Measurements from ENCODE around the gene SLC7A6OS. TPM values are rescaled to one million over a fixed set of nuclear protein-coding genes. Genes with fewer than 3 reads are reported as not detected.
A peak's percentile ranks its signal among the peaks of the same experiment; 100 is the strongest.

SLC7A6OS gene
- polyA plus RNA-seq (2013, experiment 1 of 2), result 9.4 TPM
- 8.9 TPM for polyA plus RNA-seq (2013, experiment 2 of 2)

DNA sequence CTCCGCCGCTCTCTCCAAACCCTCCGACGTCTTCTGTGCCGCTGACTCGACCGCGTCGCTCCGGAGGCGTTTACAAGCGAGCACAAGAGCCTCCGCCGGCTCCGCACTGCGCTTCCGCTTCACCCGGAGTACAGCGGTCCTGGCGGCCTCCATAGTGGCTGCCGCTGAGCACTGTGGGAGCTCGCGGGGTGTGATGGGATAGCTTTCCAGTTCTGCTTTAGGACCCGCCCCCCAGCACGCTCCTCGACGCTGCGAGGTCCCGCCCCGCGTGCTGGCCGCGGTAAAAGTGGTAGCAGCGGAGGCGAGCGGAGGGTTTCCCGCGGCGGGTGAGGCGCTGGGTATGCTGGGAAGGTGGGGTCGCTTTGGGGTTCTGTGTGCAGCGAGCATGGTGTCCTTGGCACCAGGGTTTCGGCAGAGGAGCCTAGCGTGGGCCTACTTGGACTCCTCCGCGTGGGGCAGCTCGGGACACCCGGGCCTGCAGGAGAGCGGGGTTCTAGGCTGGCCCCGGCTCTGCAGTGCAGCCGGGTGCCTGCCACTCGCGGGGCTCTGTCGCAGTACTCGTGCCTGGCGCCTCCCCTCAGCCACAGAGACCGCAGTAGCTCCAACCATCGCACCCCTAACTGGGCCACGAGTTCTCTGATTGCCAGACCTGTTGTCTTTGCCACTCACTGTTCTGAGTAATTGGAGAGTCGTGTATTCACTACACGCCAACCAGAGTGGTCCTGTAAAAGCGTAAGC lies at the start of gene SLC7A6OS, which contains the start of gene PRMT7:
SLC7A6OS (minus strand) TSS at position 173 of the 738 bp plus-strand sequence; CDS start at position 153, 20 bp downstream.
PRMT7 (plus strand) TSS at position 246 of the 738 bp plus-strand sequence. CDS start 4,961 bp downstream, outside the sequence.
- H3K4me1 ChIP-seq (ENCODE audit: control insufficient read depth, low read depth, low read length), result no peaks in the 10 kb centered on the region
- WGBS (ENCODE audit: extremely low coverage, insufficient coverage, low lambda C conversion rate), result no CpG with 5 or more reads among the region's 62 CpGs
- peak within 1 kb of the TSS; percentile 10 for H3K18ac ChIP-seq (ENCODE audit: low read length)
- no peak within 1 kb of the TSS for H2BK5ac ChIP-seq (ENCODE audit: low read length)
- H3K56ac ChIP-seq (ENCODE audit: low read length), result peak within 1 kb of the TSS; percentile 97
- H2AK5ac ChIP-seq (ENCODE audit: low read length), result no peak within 1 kb of the TSS
- peaks cover 16% of the 10 kb centered on the region for H3K79me2 ChIP-seq (ENCODE audit: control insufficient read depth, insufficient read depth, low read length)
- H3K9ac ChIP-seq (ENCODE audit: low read length), result peak within 1 kb of the TSS; percentile 96
- H3K36me3 ChIP-seq (ENCODE audit: control insufficient read depth, insufficient read depth, low read length), result no peaks in the 10 kb centered on the region
- no peak within 1 kb of the TSS for H3K4ac ChIP-seq (ENCODE audit: low read depth, low read length)
- no peaks in the 10 kb centered on the region for H3K27me3 ChIP-seq (ENCODE audit: insufficient read depth, low read length, poor library complexity)
- peak within 1 kb of the TSS; percentile 68 for H3K27ac ChIP-seq (ENCODE audit: low read depth, low read length)
- H4K8ac ChIP-seq (ENCODE audit: low read depth, low read length), result peak within 1 kb of the TSS; percentile 1
- H2BK120ac ChIP-seq (ENCODE audit: low read depth, low read length), result no peak within 1 kb of the TSS
- peak within 1 kb of the TSS; percentile 70 for H3K23ac ChIP-seq (ENCODE audit: low read length)
- peak within 1 kb of the TSS; percentile 97 for H3K4me3 ChIP-seq (ENCODE audit: low read length)
- peaks cover 6% of the 10 kb centered on the region for H3K79me1 ChIP-seq (ENCODE audit: low read length)
- no peak within 1 kb of the TSS for H2BK15ac ChIP-seq (replicated peaks; ENCODE audit: low read depth)
- H3K4me2 ChIP-seq (ENCODE audit: low read length), result peak within 1 kb of the TSS; percentile 74
- peak; percentile 96 for DNase-seq
- no peak within 1 kb of the TSS for H4K5ac ChIP-seq (ENCODE audit: low read length)

DNA sequence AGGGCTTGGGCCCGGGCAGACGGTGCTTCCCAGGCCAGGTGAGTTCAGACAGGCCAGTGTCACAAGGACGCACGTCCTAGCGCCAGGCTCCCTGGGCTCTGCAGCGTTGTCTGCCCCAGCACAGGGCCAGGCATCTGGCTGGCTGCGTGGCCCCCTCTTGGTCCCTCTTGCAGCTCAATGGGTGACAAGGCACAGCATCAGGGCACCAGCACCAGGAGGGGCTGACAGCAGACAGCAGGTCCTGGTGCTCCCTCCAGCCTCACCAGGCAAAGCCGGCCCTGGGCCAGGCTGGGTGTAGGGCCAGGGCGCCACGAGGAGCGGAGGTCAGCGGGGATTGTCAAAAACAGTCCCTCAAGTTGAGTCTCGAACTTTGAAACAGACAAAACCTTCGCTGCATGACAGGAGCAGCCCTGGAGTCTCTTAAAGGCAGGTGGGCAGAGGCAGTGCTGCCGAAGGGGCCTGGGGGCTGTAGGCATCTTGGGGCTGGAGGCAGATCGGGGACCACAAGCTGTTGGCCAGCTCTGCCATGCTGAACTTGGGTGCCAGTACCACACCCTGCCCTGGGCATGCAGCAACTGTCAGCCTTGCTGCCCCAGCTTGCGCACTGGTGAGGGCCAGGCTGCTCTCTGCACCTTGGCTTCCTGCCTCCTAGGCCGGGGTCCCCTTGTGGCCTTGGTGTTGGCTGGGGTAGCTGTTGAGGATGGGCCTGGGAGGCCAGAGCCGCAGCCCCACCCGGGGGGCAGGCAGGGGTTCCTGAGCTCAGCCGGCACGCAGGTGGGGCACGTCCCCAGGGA lies 48.8 kb upstream of the SLC7A6OS start:
- Histone ChIP-seq H2AK5ac (ENCODE audit: low read length) (no peak overlapping the region), H3K4me3 (ENCODE audit: low read length) (no peak overlapping the region), H3K4ac (ENCODE audit: low read depth, low read length) (no peak overlapping the region), H4K8ac (ENCODE audit: low read depth, low read length) (no peak overlapping the region), H3K36me3 (ENCODE audit: control insufficient read depth, insufficient read depth, low read length) (peaks cover 2% of the 10 kb centered on the region), H2BK120ac (ENCODE audit: low read depth, low read length) (no peak overlapping the region), H3K27ac (ENCODE audit: low read depth, low read length) (no peak overlapping the region), H3K4me2 (ENCODE audit: low read length) (no peak overlapping the region), H2BK15ac (replicated peaks; ENCODE audit: low read depth) (no peak overlapping the region), H3K56ac (ENCODE audit: low read length) (no peak overlapping the region), H4K5ac (ENCODE audit: low read length) (no peak overlapping the region), H3K79me2 (ENCODE audit: control insufficient read depth, insufficient read depth, low read length) (no peaks in the 10 kb centered on the region), H3K27me3 (ENCODE audit: insufficient read depth, low read length, poor library complexity) (no peaks in the 10 kb centered on the region), H3K18ac (ENCODE audit: low read length) (no peak overlapping the region), H3K23ac (ENCODE audit: low read length) (no peak overlapping the region), H3K79me1 (ENCODE audit: low read length) (no peaks in the 10 kb centered on the region), H3K4me1 (ENCODE audit: control insufficient read depth, low read depth, low read length) (no peaks in the 10 kb centered on the region), H3K9ac (ENCODE audit: low read length) (no peak overlapping the region), H2BK5ac (ENCODE audit: low read length) (no peak overlapping the region)
- no CpG with 5 or more reads among the region's 23 CpGs for WGBS (ENCODE audit: extremely low coverage, insufficient coverage, low lambda C conversion rate)
- DNase-seq, result no peak

DNA sequence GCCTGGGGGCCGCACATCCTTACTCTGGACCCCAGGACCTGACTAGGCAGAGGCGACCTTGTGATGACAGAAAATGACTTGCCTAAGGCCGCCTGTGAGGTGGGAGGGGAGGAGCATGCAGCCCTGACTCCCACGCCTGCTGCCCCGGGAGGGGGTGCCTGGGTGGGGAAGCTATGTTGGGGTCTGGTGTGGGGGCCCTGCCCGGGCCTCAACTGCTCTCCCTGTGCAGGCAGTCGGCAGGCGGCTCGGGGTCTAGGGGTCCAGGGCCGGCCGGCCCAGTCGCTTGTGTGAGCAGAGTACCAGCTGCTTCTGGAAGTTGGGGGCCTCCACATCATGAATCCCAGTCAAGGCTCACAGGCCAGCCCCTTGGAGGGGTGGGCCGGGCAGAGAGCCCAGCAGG lies 48.2 kb upstream of the SLC7A6OS start:
- no peak overlapping the region for H3K4me3 ChIP-seq (ENCODE audit: low read length)
- no peak overlapping the region for H2BK5ac ChIP-seq (ENCODE audit: low read length)
- H3K36me3 ChIP-seq (ENCODE audit: control insufficient read depth, insufficient read depth, low read length), result peaks cover 2% of the 10 kb centered on the region
- H3K27ac ChIP-seq (ENCODE audit: low read depth, low read length), result no peak overlapping the region
- H4K8ac ChIP-seq (ENCODE audit: low read depth, low read length), result no peak overlapping the region
- H3K9ac ChIP-seq (ENCODE audit: low read length), result no peak overlapping the region
- no peak overlapping the region for H4K5ac ChIP-seq (ENCODE audit: low read length)
- no peak overlapping the region for H3K4ac ChIP-seq (ENCODE audit: low read depth, low read length)
- no peaks in the 10 kb centered on the region for H3K79me2 ChIP-seq (ENCODE audit: control insufficient read depth, insufficient read depth, low read length)
- H3K4me1 ChIP-seq (ENCODE audit: control insufficient read depth, low read depth, low read length), result no peaks in the 10 kb centered on the region
- no peak overlapping the region for H3K18ac ChIP-seq (ENCODE audit: low read length)
- no peak overlapping the region for H2AK5ac ChIP-seq (ENCODE audit: low read length)
- no CpG with 5 or more reads among the region's 13 CpGs for WGBS (ENCODE audit: extremely low coverage, insufficient coverage, low lambda C conversion rate)
- no peak for DNase-seq
- no peaks in the 10 kb centered on the region for H3K79me1 ChIP-seq (ENCODE audit: low read length)
- H2BK120ac ChIP-seq (ENCODE audit: low read depth, low read length), result no peak overlapping the region
- H3K27me3 ChIP-seq (ENCODE audit: insufficient read depth, low read length, poor library complexity), result no peaks in the 10 kb centered on the region
- no peak overlapping the region for H3K4me2 ChIP-seq (ENCODE audit: low read length)
- H3K23ac ChIP-seq (ENCODE audit: low read length), result no peak overlapping the region
- H3K56ac ChIP-seq (ENCODE audit: low read length), result no peak overlapping the region
- H2BK15ac ChIP-seq (replicated peaks; ENCODE audit: low read depth), result no peak overlapping the region

DNA sequence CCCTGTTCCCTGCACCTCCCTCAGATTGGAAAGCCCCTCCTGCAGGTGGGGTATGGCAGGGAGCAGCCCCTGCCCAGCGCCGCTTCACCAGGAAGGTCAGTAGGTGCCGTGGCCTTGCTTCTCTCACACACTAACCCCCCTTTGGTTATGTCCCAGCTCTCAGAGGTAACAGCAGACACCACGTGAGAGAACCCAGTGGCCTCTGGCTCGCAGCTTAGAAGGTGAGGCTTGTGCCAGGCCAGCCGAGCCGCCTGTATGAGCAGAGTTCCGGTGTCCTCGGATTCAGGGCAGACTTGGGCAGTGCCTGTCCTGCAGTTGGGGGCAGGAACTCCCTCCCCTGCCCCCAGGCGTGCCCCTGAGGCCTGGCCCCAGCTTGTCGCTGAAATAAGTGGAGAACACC lies 47.2 kb upstream of the SLC7A6OS start:
- no peak overlapping the region for H3K4me3 ChIP-seq (ENCODE audit: low read length)
- H3K56ac ChIP-seq (ENCODE audit: low read length), result no peak overlapping the region
- H2BK120ac ChIP-seq (ENCODE audit: low read depth, low read length), result no peak overlapping the region
- no peak overlapping the region for H2BK15ac ChIP-seq (replicated peaks; ENCODE audit: low read depth)
- H3K79me2 ChIP-seq (ENCODE audit: control insufficient read depth, insufficient read depth, low read length), result no peaks in the 10 kb centered on the region
- no peak overlapping the region for H2BK5ac ChIP-seq (ENCODE audit: low read length)
- H3K23ac ChIP-seq (ENCODE audit: low read length), result no peak overlapping the region
- no peaks in the 10 kb centered on the region for H3K4me1 ChIP-seq (ENCODE audit: control insufficient read depth, low read depth, low read length)
- H3K79me1 ChIP-seq (ENCODE audit: low read length), result no peaks in the 10 kb centered on the region
- H3K27me3 ChIP-seq (ENCODE audit: insufficient read depth, low read length, poor library complexity), result no peaks in the 10 kb centered on the region
- no peak overlapping the region for H3K9ac ChIP-seq (ENCODE audit: low read length)
- H3K4ac ChIP-seq (ENCODE audit: low read depth, low read length), result no peak overlapping the region
- WGBS (ENCODE audit: extremely low coverage, insufficient coverage, low lambda C conversion rate), result no CpG with 5 or more reads among the region's 11 CpGs
- no peak overlapping the region for H3K4me2 ChIP-seq (ENCODE audit: low read length)
- peaks cover 2% of the 10 kb centered on the region for H3K36me3 ChIP-seq (ENCODE audit: control insufficient read depth, insufficient read depth, low read length)
- H2AK5ac ChIP-seq (ENCODE audit: low read length), result no peak overlapping the region
- no peak overlapping the region for H4K5ac ChIP-seq (ENCODE audit: low read length)
- no peak overlapping the region for H3K18ac ChIP-seq (ENCODE audit: low read length)
- H4K8ac ChIP-seq (ENCODE audit: low read depth, low read length), result no peak overlapping the region
- DNase-seq, result no peak
- no peak overlapping the region for H3K27ac ChIP-seq (ENCODE audit: low read depth, low read length)

DNA sequence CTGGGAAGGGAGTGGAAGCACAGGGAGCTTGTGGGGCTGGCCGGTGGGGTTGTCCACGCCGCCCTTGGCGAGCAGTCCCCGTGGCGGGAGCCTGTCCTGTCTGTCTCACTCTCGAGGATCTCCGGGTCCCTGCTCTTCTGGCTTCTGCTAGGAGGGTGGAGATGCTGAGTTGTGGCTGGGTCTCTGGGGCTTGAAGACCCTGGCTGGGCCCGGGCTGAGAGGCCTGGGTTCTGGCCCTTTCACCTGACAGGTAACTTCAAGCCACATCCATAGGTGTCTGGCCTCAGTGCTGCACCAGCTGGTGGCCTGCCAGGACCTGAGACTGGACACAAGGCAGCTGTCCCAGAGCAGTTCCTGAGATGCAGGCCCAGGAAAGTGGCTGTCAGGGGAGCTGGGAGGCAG lies 46.8 kb upstream of the SLC7A6OS start:
- H3K4me1 ChIP-seq (ENCODE audit: control insufficient read depth, low read depth, low read length), result no peaks in the 10 kb centered on the region
- H4K5ac ChIP-seq (ENCODE audit: low read length), result no peak overlapping the region
- H4K8ac ChIP-seq (ENCODE audit: low read depth, low read length), result no peak overlapping the region
- no peak for DNase-seq
- H3K79me1 ChIP-seq (ENCODE audit: low read length), result no peaks in the 10 kb centered on the region
- H2BK15ac ChIP-seq (replicated peaks; ENCODE audit: low read depth), result no peak overlapping the region
- no CpG with 5 or more reads among the region's 9 CpGs for WGBS (ENCODE audit: extremely low coverage, insufficient coverage, low lambda C conversion rate)
- H3K18ac ChIP-seq (ENCODE audit: low read length), result no peak overlapping the region
- H3K23ac ChIP-seq (ENCODE audit: low read length), result no peak overlapping the region
- H3K4ac ChIP-seq (ENCODE audit: low read depth, low read length), result no peak overlapping the region
- H3K56ac ChIP-seq (ENCODE audit: low read length), result no peak overlapping the region
- H3K9ac ChIP-seq (ENCODE audit: low read length), result no peak overlapping the region
- H2BK120ac ChIP-seq (ENCODE audit: low read depth, low read length), result no peak overlapping the region
- no peaks in the 10 kb centered on the region for H3K79me2 ChIP-seq (ENCODE audit: control insufficient read depth, insufficient read depth, low read length)
- no peak overlapping the region for H3K4me3 ChIP-seq (ENCODE audit: low read length)
- peaks cover 2% of the 10 kb centered on the region for H3K36me3 ChIP-seq (ENCODE audit: control insufficient read depth, insufficient read depth, low read length)
- H2AK5ac ChIP-seq (ENCODE audit: low read length), result no peak overlapping the region
- H3K27me3 ChIP-seq (ENCODE audit: insufficient read depth, low read length, poor library complexity), result no peaks in the 10 kb centered on the region
- no peak overlapping the region for H2BK5ac ChIP-seq (ENCODE audit: low read length)
- H3K4me2 ChIP-seq (ENCODE audit: low read length), result no peak overlapping the region
- no peak overlapping the region for H3K27ac ChIP-seq (ENCODE audit: low read depth, low read length)
